Measurements from ENCODE around the gene TXNRD2.

The TXNRD2 gene

GRCh38 chr22:19854778-19855503 lies 86.7 kb downstream of the TXNRD2 start, which contains the start of the genes GNB1L and RTL10:
Gene GNB1L (minus strand): TSS chr22:19854874. CDS start chr22:19821355, 33,519 bp downstream.
Gene RTL10 (minus strand): TSS chr22:19854874. CDS start chr22:19852261, 2,613 bp downstream.
- DNase-seq: peak; percentile 54

- DNase-seq: no peak
Observed at GRCh38 chr22:19853879-19854777, 87.5 kb downstream of the TXNRD2 start.

DNA sequence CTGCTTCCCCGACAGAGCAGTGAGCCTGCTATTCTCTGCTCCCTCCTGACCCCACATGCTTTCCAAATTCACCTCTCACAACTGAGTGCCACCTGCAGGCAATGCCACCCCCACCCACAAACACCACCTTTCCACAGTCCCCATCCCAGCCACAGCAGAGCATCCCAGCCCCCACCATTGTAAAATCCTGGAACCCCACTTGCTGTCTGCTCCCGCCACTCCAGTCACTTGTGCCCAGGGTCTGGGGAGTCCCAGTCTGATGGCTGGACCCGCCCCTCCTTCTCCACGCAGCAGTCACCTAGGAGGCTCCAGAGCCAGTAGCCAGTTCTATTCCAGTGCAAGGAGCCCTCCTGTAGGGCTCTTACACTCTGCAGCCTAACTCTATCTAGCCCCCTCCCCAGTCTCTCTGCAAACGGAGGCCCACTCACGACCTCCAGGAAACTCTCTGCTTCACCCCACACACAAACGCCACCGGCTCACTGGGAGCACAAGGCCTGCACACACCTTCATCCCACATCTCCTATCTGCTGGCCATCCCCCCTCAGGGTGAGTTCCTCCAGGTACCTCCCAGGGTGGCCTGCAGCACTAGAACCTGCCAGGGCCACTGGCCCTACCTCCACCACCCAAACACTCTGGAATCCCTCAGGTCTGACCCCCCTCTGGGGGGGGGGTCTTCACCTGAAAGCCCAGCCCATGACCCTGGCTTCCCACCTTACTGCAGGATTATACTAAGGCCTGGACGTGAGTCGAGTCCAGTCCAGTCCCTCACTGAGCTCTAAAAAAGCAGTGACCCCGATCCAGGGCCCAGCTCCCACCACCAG lies 88.3 kb downstream of the TXNRD2 start:
- DNase-seq: no peak

DNA sequence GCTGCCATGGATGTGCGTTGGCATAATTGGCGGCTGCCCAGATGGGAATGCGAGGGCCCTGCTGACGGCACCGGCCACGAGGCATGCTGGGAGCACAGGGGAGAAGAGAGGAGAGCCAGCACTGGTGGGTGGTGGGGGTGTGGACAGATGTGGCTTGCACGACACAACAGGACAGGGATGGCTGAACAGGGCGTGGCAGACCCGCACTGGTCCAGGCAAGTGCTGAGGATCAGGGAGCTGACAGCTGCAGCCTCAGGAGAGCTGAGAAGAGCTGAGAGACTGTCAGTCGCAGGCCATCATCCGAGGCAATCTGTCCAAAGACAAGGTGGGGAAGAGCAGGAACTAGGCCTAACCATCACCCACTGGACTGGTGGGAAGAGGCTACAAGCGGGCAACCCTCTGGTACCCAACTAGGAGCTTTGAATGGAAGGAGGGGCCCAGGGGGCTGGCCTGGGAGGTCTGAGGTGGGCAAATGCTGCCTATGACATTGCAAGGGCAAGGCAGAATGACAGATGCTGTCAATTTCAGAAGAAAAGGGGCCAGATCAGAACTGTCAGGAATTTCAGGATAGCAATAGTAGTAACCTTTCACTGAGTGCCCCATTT lies 89.3 kb downstream of the TXNRD2 start:
- no peak for DNase-seq

DNA sequence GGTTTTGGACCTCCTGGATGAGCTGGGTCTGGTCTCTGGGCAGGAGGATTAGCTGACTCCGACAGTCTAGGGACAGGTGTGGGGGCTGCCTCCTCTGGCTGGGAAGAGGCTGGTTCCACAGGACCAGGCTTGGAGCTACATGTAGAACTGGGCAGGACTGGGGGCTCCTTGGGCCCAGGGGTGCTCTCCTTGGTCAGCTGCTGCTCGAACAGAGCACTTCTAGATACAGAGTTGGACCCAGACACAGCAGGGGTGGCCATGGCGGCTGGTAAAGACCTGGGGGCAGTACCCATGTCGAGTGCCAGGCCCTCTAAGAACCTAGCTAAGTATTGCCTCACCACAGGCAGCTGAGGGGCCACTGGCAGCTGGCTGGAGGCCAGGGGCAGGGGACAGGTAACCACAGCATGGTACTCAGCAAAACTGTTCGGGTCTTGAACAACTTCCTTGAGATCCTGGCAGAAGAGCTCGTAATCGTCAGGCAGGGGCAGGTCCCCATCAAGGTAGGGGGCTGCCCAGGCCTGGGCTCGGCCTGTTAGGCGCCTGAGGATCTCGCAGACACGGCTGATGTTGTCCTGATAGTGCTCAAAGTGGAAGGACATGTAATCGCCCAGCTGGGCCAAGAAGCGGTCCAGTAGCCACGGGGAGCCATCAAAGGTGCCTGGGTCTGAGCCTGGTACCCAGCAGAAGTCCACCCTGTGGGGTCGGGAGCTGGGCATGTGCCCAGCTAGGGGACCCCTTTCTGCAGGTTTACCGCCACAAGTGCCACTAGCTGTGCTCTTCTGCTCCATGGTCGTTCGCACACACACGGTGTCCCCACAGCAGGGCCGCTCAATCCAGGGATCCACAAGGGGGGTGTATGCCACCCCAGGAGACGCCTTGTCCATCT lies 90.1 kb downstream of the TXNRD2 start:
- no peak for DNase-seq

- DNase-seq: no peak
Observed at GRCh38 chr22:19850763-19851109, 90.9 kb downstream of the TXNRD2 start.

- no peak for DNase-seq
Observed at GRCh38 chr22:19849835-19850762, 91.5 kb downstream of the TXNRD2 start.

GRCh38 chr22:19848298-19849224 lies 93.1 kb downstream of the TXNRD2 start:
- DNase-seq: no peak

DNA sequence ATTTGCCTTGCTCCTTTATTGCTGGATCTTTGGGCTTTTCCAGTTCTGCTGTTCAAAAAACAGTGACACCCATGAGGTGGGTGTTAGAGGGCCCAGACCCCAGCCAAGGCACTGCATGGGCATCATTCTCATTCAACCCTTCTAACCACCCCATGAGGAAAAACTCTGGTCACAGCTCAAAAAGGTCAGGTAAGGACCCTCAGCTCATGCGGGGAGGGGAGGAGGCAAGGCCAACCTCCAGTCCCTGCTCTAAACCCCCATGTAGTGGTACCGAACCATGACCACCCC lies 94.3 kb downstream of the TXNRD2 start:
- no peak for DNase-seq

- DNase-seq: no peak
Observed at GRCh38 chr22:19846620-19847344, 94.8 kb downstream of the TXNRD2 start.

- DNase-seq: no peak
Observed at GRCh38 chr22:19845054-19845722, 96.4 kb downstream of the TXNRD2 start.

GRCh38 chr22:19844377-19845053 lies 97.1 kb downstream of the TXNRD2 start:
- DNase-seq: no peak

GRCh38 chr22:19843857-19844376 lies 97.7 kb downstream of the TXNRD2 start:
- no peak for DNase-seq

- DNase-seq: no peak
Observed at GRCh38 chr22:19843107-19843856, 98.3 kb downstream of the TXNRD2 start.

DNA sequence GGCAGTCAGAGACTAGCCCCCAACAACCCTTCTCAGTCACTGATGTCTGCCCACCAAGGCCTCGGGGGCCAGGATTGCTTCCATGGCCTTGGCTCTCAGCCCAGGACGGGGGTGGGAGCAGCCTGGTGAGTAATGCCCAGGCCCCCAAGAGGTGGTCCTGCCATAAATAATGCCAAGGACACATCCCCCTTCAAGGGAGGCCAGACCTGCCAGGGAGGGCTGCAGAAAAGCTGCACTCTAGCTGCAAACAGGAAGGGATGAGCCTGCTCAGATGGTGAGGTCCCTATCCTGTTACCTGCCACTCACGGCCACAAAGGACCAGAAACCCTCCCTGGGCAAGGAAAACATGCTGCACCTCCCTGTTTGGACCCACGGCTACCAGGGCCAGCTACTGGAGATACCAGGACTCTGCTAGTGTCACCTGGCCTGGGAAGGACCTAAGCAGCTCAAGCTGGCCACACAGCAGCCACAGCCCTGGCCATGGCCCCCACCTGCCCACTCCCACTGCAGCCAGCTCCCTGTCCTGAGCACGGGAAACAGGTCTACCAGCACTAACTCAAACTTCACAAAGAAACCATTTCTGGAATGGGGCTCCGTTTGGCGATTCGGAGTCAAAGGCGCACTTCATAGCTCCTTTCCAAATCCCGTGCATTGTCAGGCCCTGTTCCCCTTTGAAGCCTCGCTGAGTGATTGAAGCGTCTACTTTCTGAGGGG lies 99.1 kb downstream of the TXNRD2 start:
- DNase-seq: no peak
